ENCODE data around the gene THAP9.

GRCh38 chr4:82886147-82886942, 14.2 kb upstream of the THAP9 start:
- TF ChIP-seq, protein P1, sequence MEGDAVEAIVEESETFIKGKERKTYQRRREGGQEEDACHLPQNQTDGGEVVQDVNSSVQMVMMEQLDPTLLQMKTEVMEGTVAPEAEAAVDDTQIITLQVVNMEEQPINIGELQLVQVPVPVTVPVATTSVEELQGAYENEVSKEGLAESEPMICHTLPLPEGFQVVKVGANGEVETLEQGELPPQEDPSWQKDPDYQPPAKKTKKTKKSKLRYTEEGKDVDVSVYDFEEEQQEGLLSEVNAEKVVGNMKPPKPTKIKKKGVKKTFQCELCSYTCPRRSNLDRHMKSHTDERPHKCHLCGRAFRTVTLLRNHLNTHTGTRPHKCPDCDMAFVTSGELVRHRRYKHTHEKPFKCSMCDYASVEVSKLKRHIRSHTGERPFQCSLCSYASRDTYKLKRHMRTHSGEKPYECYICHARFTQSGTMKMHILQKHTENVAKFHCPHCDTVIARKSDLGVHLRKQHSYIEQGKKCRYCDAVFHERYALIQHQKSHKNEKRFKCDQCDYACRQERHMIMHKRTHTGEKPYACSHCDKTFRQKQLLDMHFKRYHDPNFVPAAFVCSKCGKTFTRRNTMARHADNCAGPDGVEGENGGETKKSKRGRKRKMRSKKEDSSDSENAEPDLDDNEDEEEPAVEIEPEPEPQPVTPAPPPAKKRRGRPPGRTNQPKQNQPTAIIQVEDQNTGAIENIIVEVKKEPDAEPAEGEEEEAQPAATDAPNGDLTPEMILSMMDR (conservative IDR thresholded peaks at IDR 0.05; ENCODE audit: low read length) = no peak
- TF ChIP-seq EZH2phosphoT487 (IDR thresholded peaks at IDR 0.05; ENCODE audit: borderline replicate concordance, low read depth, low read length) = no peak
